GM18505 (cell line): ENCODE results near the gene WDR41.
"Not testable (repeated sequence)": the region's sequence is repeated elsewhere in the genome, so short reads cannot be mapped to it uniquely, and the experiment has no call there.

ENCODE experiments used
- ATAC-seq: cut with Tn5 transposase; IDR thresholded peaks from one replicate; pipeline ENCODE4 v1.9.1; 2021; ENCODE audit not compliant: unreplicated experiment
- POLR2A ChIP-seq: IDR thresholded peaks from 4 replicates; pipeline ENCODE4 v1.6.1; 2011; ENCODE audit warnings: borderline replicate concordance; ENCODE audit not compliant: insufficient read depth, insufficient read length; ENCODE audit errors: extremely low read depth

The WDR41 gene

GRCh38 chr5:77491783-77492652, at the start of gene WDR41:
TSS of gene WDR41 (minus strand) at chr5:77492316. CDS start at chr5:77492220, 96 bp downstream.
- TF ChIP-seq POLR2A = peak; percentile 74
- ATAC-seq = peak; percentile 82

- no peak for ATAC-seq
- no peak for TF ChIP-seq POLR2A
Measured at GRCh38 chr5:77531297-77531696, 39.2 kb upstream of the WDR41 start.

GRCh38 chr5:77518304-77518703, 26.2 kb upstream of the WDR41 start:
- TF ChIP-seq POLR2A = no peak
- no peak for ATAC-seq

GRCh38 chr5:77514457-77514856, 22.3 kb upstream of the WDR41 start:
- no peak for ATAC-seq

GRCh38 chr5:77513321-77513720, 21.2 kb upstream of the WDR41 start:
- no peak for TF ChIP-seq POLR2A
- ATAC-seq = no peak

More at GRCh38 chr5:77514457-77514856, 22.3 kb upstream of the WDR41 start:
- TF ChIP-seq POLR2A = no peak

- ATAC-seq = not testable (repeated sequence)
Measured at GRCh38 chr5:77501132-77501531, 9.0 kb upstream of the WDR41 start.

- no peak for ATAC-seq
- TF ChIP-seq POLR2A = no peak
Measured at GRCh38 chr5:77499973-77500372, 7.9 kb upstream of the WDR41 start.

GRCh38 chr5:77499441-77499840, 7.3 kb upstream of the WDR41 start:
- TF ChIP-seq POLR2A = no peak
- no peak for ATAC-seq

- no peak for ATAC-seq
- no peak for TF ChIP-seq POLR2A
Measured at GRCh38 chr5:77498952-77499351, 6.8 kb upstream of the WDR41 start.

- no peak for TF ChIP-seq POLR2A
- no peak for ATAC-seq
Measured at GRCh38 chr5:77494935-77495334, 2.8 kb upstream of the WDR41 start.

- no peak for TF ChIP-seq POLR2A
- ATAC-seq = no peak
Measured at GRCh38 chr5:77492653-77493000, 511 bp upstream of the WDR41 start.

GRCh38 chr5:77490741-77491344, 1.3 kb downstream of the WDR41 start:
- ATAC-seq = not testable (repeated sequence)

- TF ChIP-seq POLR2A = no peak
- no peak for ATAC-seq
Measured at GRCh38 chr5:77486344-77486962, 5.7 kb downstream of the WDR41 start.

GRCh38 chr5:77483682-77484081, 8.4 kb downstream of the WDR41 start:
- no peak for TF ChIP-seq POLR2A
- ATAC-seq = no peak

- not testable (repeated sequence) for ATAC-seq
Measured at GRCh38 chr5:77475041-77475440, 17.1 kb downstream of the WDR41 start.

GRCh38 chr5:77468875-77469274, 23.2 kb downstream of the WDR41 start:
- ATAC-seq = not testable (repeated sequence)
